ENCODE results near the gene SLC29A1. TPM values are rescaled to one million over a fixed set of nuclear protein-coding genes. Genes with fewer than 3 reads are reported as not detected.

The SLC29A1 gene
- total RNA-seq, 1 donor from 2014 or later, result 5.5 TPM

GRCh38 chr6:44237021-44237812 is 13.8 kb downstream of the SLC29A1 start:
- peak; percentile 86 for DNase-seq

GRCh38 chr6:44237813-44238433 is 14.5 kb downstream of the SLC29A1 start:
- DNase-seq, result peak; percentile 79

- no peak for DNase-seq
Observed at GRCh38 chr6:44238687-44239350, 15.4 kb downstream of the SLC29A1 start.

GRCh38 chr6:44243345-44243744 is 19.9 kb downstream of the SLC29A1 start:
- no peak for DNase-seq

GRCh38 chr6:44245391-44245911 is 22.1 kb downstream of the SLC29A1 start:
- DNase-seq, result no peak

GRCh38 chr6:44245912-44246662 is 22.7 kb downstream of the SLC29A1 start:
- peak; percentile 80 for DNase-seq

- DNase-seq, result peak; percentile 89
Observed at GRCh38 chr6:44246663-44247337, 23.4 kb downstream of the SLC29A1 start, which contains the start of gene HSP90AB1. HSP90AB1 (plus strand) TSS chr6:44247101; CDS start chr6:44248630, 1,529 bp downstream.

- DNase-seq, result peak; percentile 83
Observed at GRCh38 chr6:44247338-44248302, 24.2 kb downstream of the SLC29A1 start.

GRCh38 chr6:44248579-44248978 is 25.2 kb downstream of the SLC29A1 start:
- DNase-seq, result no peak

GRCh38 chr6:44249082-44249748 is 25.8 kb downstream of the SLC29A1 start:
- no peak for DNase-seq

- no peak for DNase-seq
Observed at GRCh38 chr6:44250067-44250717, 26.8 kb downstream of the SLC29A1 start.

- no peak for DNase-seq
Observed at GRCh38 chr6:44250718-44251123, 27.3 kb downstream of the SLC29A1 start.

GRCh38 chr6:44251576-44252524 is 28.5 kb downstream of the SLC29A1 start:
- no peak for DNase-seq

- DNase-seq, result no peak
Observed at GRCh38 chr6:44253307-44254101, 30.1 kb downstream of the SLC29A1 start.

GRCh38 chr6:44254191-44255104 is 31.1 kb downstream of the SLC29A1 start:
- DNase-seq, result no peak

Data from occipital lobe (tissue), 2 donors.